ENCODE measurements around the gene PSMB2. TPM values are rescaled to one million over a fixed set of nuclear protein-coding genes. Genes with fewer than 3 reads are reported as not detected.

PSMB2 gene
- total RNA-seq, 1 donor from 2014 or later, result 133 TPM

DNA sequence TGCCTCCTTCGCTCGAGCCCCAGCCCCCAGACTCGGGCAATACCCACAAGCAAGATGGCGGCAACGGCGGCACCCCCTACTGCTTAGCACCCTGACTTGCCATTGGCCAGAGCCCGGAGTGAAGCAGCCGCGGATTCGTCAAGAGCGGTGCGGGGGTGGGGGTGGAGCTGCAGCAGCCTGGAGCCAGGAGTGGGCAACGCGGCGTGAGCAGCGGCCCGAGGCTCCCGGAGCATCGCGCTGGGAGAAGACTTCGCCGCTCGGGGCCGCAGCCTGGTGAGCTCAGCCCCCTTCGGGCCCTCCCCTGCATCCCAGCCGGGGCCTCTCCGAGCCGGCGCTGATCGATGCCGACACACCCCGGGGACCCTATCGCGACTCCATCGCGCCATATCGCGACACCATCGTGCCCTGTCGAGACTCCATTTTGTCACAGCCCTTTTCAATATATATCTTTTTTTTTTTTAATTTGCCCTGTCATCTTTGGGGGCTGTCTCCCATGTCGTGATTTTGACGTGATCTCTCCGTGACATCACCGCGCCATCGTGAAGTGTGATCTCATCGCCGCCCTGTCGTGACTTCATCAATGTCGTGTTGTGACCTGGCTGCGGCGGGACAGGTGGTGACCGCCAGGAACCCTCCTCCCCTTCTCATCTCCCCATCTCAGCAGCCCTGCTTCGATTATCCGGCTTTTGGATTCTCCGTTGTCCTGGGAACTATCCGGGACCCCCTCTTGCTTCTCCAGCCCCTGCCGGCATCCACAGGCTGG is 83.5 kb downstream of the PSMB2 start, which contains the start of gene NCDN:
TSS of gene NCDN (plus strand) at position 189 of the 763 bp plus-strand sequence. CDS start at position 581, 392 bp downstream.
- intact Hi-C loops (cut with micrococcal nuclease), result loop anchor here (1.0 to 10.0 kb wide), 6 partner anchors 19 to 693 kb away; partner anchors contain the start of genes CLSPN, SFPQ and ZMYM4
- Mint-ChIP-seq H3K4me1 (peaks cover 49% of the 10 kb centered on the region), H3K27me3 (no peaks in the 10 kb centered on the region), H3K9me3 (no peaks in the 10 kb centered on the region), H3K4me3 (peak within 1 kb of the TSS; percentile 98), H3K27ac (peak within 1 kb of the TSS; percentile 98), H3K36me3 (ENCODE audit: low read depth) (peaks cover 27% of the 10 kb centered on the region)
- peak; percentile 98 for DNase-seq

- H3K9me3 Mint-ChIP-seq, result no peaks in the 10 kb centered on the region
- peak within 1 kb of the TSS; percentile 98 for H3K4me3 Mint-ChIP-seq
- H3K27me3 Mint-ChIP-seq, result no peaks in the 10 kb centered on the region
- H3K27ac Mint-ChIP-seq, result peak within 1 kb of the TSS; percentile 98
- peaks cover 29% of the 10 kb centered on the region for H3K36me3 Mint-ChIP-seq (ENCODE audit: low read depth)
- DNase-seq, result no peak
- intact Hi-C loops (cut with micrococcal nuclease), result loop anchor here (1.0 to 10.0 kb wide), 6 partner anchors 18 to 692 kb away; partner anchors contain the start of genes CLSPN, SFPQ and ZMYM4
- peaks cover 46% of the 10 kb centered on the region for H3K4me1 Mint-ChIP-seq
Observed at GRCh38 chr1:35557118-35557610, 84.2 kb downstream of the PSMB2 start, which contains the start of gene KIAA0319L. TSS of gene KIAA0319L (minus strand) at chr1:35557403. CDS start at chr1:35554491, 2,912 bp downstream.

DNA sequence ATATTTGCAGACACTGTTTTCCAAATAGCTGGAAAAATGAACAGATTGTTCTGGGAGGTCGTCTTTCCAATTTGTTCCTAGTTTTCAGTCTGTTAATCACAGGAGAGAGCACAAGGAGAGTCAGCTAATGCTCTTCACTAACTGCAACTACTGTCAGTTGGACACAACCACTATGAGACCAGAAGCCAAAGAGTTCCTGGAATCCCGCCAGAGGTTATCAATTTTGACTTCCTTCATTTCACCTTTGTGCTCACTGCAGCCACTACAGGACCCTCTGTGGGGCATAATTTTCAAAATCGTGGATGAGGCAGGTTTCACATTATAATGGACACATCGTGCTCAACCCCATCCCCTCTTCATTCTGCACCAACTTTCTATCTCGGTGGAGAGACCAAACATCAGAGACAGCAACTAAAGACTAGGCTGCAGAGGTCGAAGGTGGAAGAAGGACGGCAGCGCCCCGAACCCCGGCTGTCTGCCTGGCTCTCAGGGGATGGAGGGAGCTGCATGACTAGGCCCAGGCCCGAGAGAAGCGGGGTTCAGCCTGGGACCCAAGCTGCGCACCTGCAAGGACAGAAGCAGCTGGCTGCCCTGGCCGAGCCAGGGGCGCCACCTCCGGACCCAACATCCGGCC is 84.7 kb downstream of the PSMB2 start:
- DNase-seq, result peak; percentile 81
- H3K4me1 Mint-ChIP-seq, result peaks cover 42% of the 10 kb centered on the region
- H3K4me3 Mint-ChIP-seq, result peak overlapping the region; percentile 98
- H3K9me3 Mint-ChIP-seq, result no peaks in the 10 kb centered on the region
- intact Hi-C loops (cut with micrococcal nuclease), result loop anchor here (1.0 to 10.0 kb wide), 6 partner anchors 18 to 692 kb away; partner anchors contain the start of genes CLSPN, SFPQ and ZMYM4
- no peaks in the 10 kb centered on the region for H3K27me3 Mint-ChIP-seq
- H3K27ac Mint-ChIP-seq, result peak overlapping the region; percentile 98
- H3K36me3 Mint-ChIP-seq (ENCODE audit: low read depth), result peaks cover 35% of the 10 kb centered on the region

- DNase-seq, result no peak
- H3K4me1 Mint-ChIP-seq, result peaks cover 39% of the 10 kb centered on the region
- H3K36me3 Mint-ChIP-seq (ENCODE audit: low read depth), result peaks cover 32% of the 10 kb centered on the region
- no peaks in the 10 kb centered on the region for H3K9me3 Mint-ChIP-seq
- H3K27me3 Mint-ChIP-seq, result no peaks in the 10 kb centered on the region
- peak overlapping the region; percentile 98 for H3K4me3 Mint-ChIP-seq
- H3K27ac Mint-ChIP-seq, result peak overlapping the region; percentile 98
- intact Hi-C loops (cut with micrococcal nuclease), result loop anchor here (2.0 to 10.0 kb wide), 3 partner anchors 17 to 691 kb away; partner anchors contain the start of gene ZMYM4
Observed at GRCh38 chr1:35555601-35556477, 85.5 kb downstream of the PSMB2 start.

DNA sequence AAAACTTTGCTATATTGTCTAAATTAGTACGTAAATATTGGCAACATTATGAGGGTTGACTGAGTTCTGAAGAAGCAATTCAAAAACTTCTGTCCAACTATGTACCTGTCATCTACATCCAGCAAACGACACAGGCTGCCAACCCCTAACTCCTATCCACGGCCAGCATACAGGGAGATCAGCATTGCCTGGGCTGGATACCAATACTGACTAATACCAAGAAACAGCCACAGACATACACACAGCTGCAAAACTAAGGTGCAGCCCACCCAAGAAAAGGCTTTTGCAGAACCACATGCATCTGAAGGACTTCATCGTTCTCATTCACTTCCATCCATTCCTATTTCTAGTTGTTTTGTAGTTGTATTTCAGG is 86.1 kb downstream of the PSMB2 start:
- H3K27ac Mint-ChIP-seq, result peak overlapping the region; percentile 43
- no peaks in the 10 kb centered on the region for H3K27me3 Mint-ChIP-seq
- peaks cover 32% of the 10 kb centered on the region for H3K36me3 Mint-ChIP-seq (ENCODE audit: low read depth)
- no peaks in the 10 kb centered on the region for H3K9me3 Mint-ChIP-seq
- DNase-seq, result no peak
- peaks cover 39% of the 10 kb centered on the region for H3K4me1 Mint-ChIP-seq
- intact Hi-C loops (cut with micrococcal nuclease), result loop anchor here (5.0 to 10.0 kb wide), 2 partner anchors 288 to 690 kb away; partner anchors contain the start of gene ZMYM4
- peak overlapping the region; percentile 98 for H3K4me3 Mint-ChIP-seq

GRCh38 chr1:35554266-35555211 is 86.8 kb downstream of the PSMB2 start:
- no peak for DNase-seq
- intact Hi-C loops (cut with micrococcal nuclease), result loop anchor here (5.0 to 10.0 kb wide), 2 partner anchors 287 to 690 kb away; partner anchors contain the start of gene ZMYM4
- H3K36me3 Mint-ChIP-seq (ENCODE audit: low read depth), result peaks cover 34% of the 10 kb centered on the region
- no peaks in the 10 kb centered on the region for H3K9me3 Mint-ChIP-seq
- H3K4me1 Mint-ChIP-seq, result peaks cover 35% of the 10 kb centered on the region
- no peak overlapping the region for H3K27ac Mint-ChIP-seq
- no peaks in the 10 kb centered on the region for H3K27me3 Mint-ChIP-seq
- no peak overlapping the region for H3K4me3 Mint-ChIP-seq

- no peak overlapping the region for H3K27ac Mint-ChIP-seq
- H3K9me3 Mint-ChIP-seq, result no peaks in the 10 kb centered on the region
- no peak for DNase-seq
- no peak overlapping the region for H3K4me3 Mint-ChIP-seq
- peaks cover 37% of the 10 kb centered on the region for H3K36me3 Mint-ChIP-seq (ENCODE audit: low read depth)
- peaks cover 30% of the 10 kb centered on the region for H3K4me1 Mint-ChIP-seq
- intact Hi-C loops (cut with micrococcal nuclease), result loop anchor here (10.0 kb wide), 1 partner anchor 689 kb away; no protein-coding TSS in a partner anchor
- no peaks in the 10 kb centered on the region for H3K27me3 Mint-ChIP-seq
Observed at GRCh38 chr1:35553851-35554250, 87.5 kb downstream of the PSMB2 start.

Other genes with a start within 250 kb of the PSMB2 start
- 35.2 and 35.3 TPM in 2 replicates for gene KIAA0319L, start 84.1 kb downstream of the PSMB2 start, total RNA-seq
- gene NCDN, start 83.7 kb downstream of the PSMB2 start, total RNA-seq, result 33.5 and 34.0 TPM in 2 replicates
- 0.38 and 0.49 TPM in 2 replicates for gene TFAP2E, start 68.2 kb downstream of the PSMB2 start, total RNA-seq
- gene C1orf216, start 77.4 kb upstream of the PSMB2 start, total RNA-seq, result 25.0 and 26.0 TPM in 2 replicates
- gene CLSPN, start 128.5 kb upstream of the PSMB2 start, total RNA-seq, result 59.4 and 62.3 TPM in 2 replicates
- gene AGO4, start 166.5 kb upstream of the PSMB2 start, total RNA-seq, result 7.2 and 10.0 TPM in 2 replicates
- gene AGO1, start 241.7 kb upstream of the PSMB2 start, total RNA-seq, result 38.6 and 39.1 TPM in 2 replicates